Nucleus accumbens (tissue), 56 donors: ENCODE results near the gene SLC35F3.

Experiments used
- DNase-seq, 56 donors: peaks; one replicate each; lab custom pipeline; 2025; lab: John Stamatoyannopoulos, UW

The SLC35F3 gene

GRCh38 chr1:234327577-234328164 is 423.2 kb downstream of the SLC35F3 start:
- DNase-seq, result no peak

GRCh38 chr1:234330843-234331215 is 426.4 kb downstream of the SLC35F3 start:
- no peak for DNase-seq

- no peak for DNase-seq
Observed at GRCh38 chr1:234331507-234331906, 427.0 kb downstream of the SLC35F3 start.

- no peak for DNase-seq
Observed at GRCh38 chr1:234336359-234336758, 431.9 kb downstream of the SLC35F3 start.

- no peak for DNase-seq
Observed at GRCh38 chr1:234337233-234337632, 432.8 kb downstream of the SLC35F3 start.

- no peak for DNase-seq
Observed at GRCh38 chr1:234340528-234340927, 436.1 kb downstream of the SLC35F3 start.

GRCh38 chr1:234342774-234343173 is 438.3 kb downstream of the SLC35F3 start:
- DNase-seq, result no peak

- no peak for DNase-seq
Observed at GRCh38 chr1:234345237-234345636, 440.8 kb downstream of the SLC35F3 start.

GRCh38 chr1:234348964-234349363 is 444.5 kb downstream of the SLC35F3 start:
- no peak for DNase-seq

GRCh38 chr1:234355782-234356510 is 451.5 kb downstream of the SLC35F3 start:
- DNase-seq, result no peak

GRCh38 chr1:234356615-234357269 is 452.3 kb downstream of the SLC35F3 start:
- DNase-seq, result peak in 21 of 56 donors; percentile 1 to 29 (median 14)

GRCh38 chr1:234357831-234358230 is 453.4 kb downstream of the SLC35F3 start:
- DNase-seq, result no peak

GRCh38 chr1:234361102-234361603 is 456.7 kb downstream of the SLC35F3 start:
- no peak for DNase-seq

- no peak for DNase-seq
Observed at GRCh38 chr1:234362558-234362957, 458.1 kb downstream of the SLC35F3 start.

GRCh38 chr1:234368320-234369032 is 464.0 kb downstream of the SLC35F3 start:
- DNase-seq, result peak in 30 of 56 donors; percentile 1 to 68 (median 27)

- no peak for DNase-seq
Observed at GRCh38 chr1:234369033-234369430, 464.6 kb downstream of the SLC35F3 start.

- no peak for DNase-seq
Observed at GRCh38 chr1:234369784-234370183, 465.3 kb downstream of the SLC35F3 start.

- DNase-seq, result no peak
Observed at GRCh38 chr1:234371414-234371813, 466.9 kb downstream of the SLC35F3 start.

GRCh38 chr1:234372011-234372757 is 467.7 kb downstream of the SLC35F3 start:
- no peak for DNase-seq
